Upper lobe of left lung (tissue), 6 donors: Measurements from ENCODE around the gene SELENON. TPM values are rescaled to one million over a fixed set of nuclear protein-coding genes. Genes with fewer than 3 reads are reported as not detected.

Source experiments
- ATAC-seq, 2 donors: fragments of 200-7000 bp; cut with Tn5 transposase; one replicate each; pipeline ENCODE4 v1.9.1; 2022; ENCODE audit warnings: mild to moderate bottlenecking in 2 of 2, moderate library complexity in 2 of 2; ENCODE audit not compliant: low FRiP score in 2 of 2
- DNase-seq, 2 donors: peaks; one replicate each; pipeline ENCODE4 v3.0.0-alpha.2; 2019 to 2020
- H3K27ac ChIP-seq, 4 donors: fragments of 200-600 bp; sonication (generic); one replicate each; pipeline ENCODE4 v1.5.1; 2016 to 2019
- H3K27me3 ChIP-seq, 4 donors: fragments of 200-600 bp; sonication (generic); one replicate each; pipeline ENCODE4 v1.5.1; 2017 to 2019
- H3K36me3 ChIP-seq, 4 donors: fragments of 200-600 bp; sonication (generic); one replicate each; pipeline ENCODE4 v1.5.1; 2016 to 2019
- H3K4me1 ChIP-seq, 4 donors: fragments of 200-600 bp; sonication (generic); one replicate each; pipeline ENCODE4 v1.5.1; 2018 to 2019
- H3K4me3 ChIP-seq, 4 donors: fragments of 200-600 bp; sonication (generic); one replicate each; pipeline ENCODE4 v1.5.1; 2017 to 2019; ENCODE audit warnings: mild to moderate bottlenecking in 2 of 4, moderate library complexity in 1 of 4
- H3K9me3 ChIP-seq, 4 donors: fragments of 200-600 bp; sonication (generic); one replicate each; pipeline ENCODE4 v1.5.1; 2018 to 2019
- EP300 ChIP-seq, 4 donors: sonication (generic); formaldehyde crosslinking; IDR thresholded peaks; one replicate each; pipeline ENCODE4 v1.5.1; 2017; ENCODE audit warnings: antibody characterized with exemption in 4 of 4, control low read depth in 2 of 4
- POLR2A ChIP-seq, 4 donors: fragments of 450-650 bp; IDR thresholded peaks; one replicate each; pipeline ENCODE4 v1.5.1; 2016 to 2017; ENCODE audit warnings: antibody characterized with exemption in 4 of 4, mild to moderate bottlenecking in 2 of 4
- POLR2AphosphoS5 ChIP-seq, 2 donors: sonication (generic); formaldehyde crosslinking; IDR thresholded peaks; one replicate each; pipeline ENCODE4 v1.5.1; 2017; ENCODE audit warnings: antibody characterized with exemption in 2 of 2
- WGBS, 2 donors: methylation state at CpG; one replicate each; pipeline ENCODE4 v1.1.5; 2017 to 2018; 5-methylcytosine and 5-hydroxymethylcytosine counted together
- total RNA-seq, 6 donors: library from RNA; depleted of rRNA in 4 of 6; stranded (reverse); fragments of >200 nt in 4 of 6; gene quantifications; one replicate each; pipeline versions ENCODE4 v1.1.0 to v1.2.1, GENCODE V29; 2016 to 2021
- TF ChIP-seq, protein P1 (sequence below), 6 experiments: fragments of 450-650 bp in 4 of 6; fragments of 200-600 bp in 2 of 6; sonication (generic) in 2 of 6; IDR thresholded peaks; one replicate each; pipeline ENCODE4 v1.5.1; 2016 to 2019; ENCODE audit warnings: antibody characterized with exemption in 6 of 6
- donor health status: DM: no; HTN: no; CAD: no; lungs with moderate emphysema.
- donor health status: DM: no; HTN: yes; CAD: no; lungs with severe emphysema.

The SELENON gene
- total RNA-seq, 6 donors from 2014 or later = 22.0 to 91.1 (median 60.5) TPM

DNA sequence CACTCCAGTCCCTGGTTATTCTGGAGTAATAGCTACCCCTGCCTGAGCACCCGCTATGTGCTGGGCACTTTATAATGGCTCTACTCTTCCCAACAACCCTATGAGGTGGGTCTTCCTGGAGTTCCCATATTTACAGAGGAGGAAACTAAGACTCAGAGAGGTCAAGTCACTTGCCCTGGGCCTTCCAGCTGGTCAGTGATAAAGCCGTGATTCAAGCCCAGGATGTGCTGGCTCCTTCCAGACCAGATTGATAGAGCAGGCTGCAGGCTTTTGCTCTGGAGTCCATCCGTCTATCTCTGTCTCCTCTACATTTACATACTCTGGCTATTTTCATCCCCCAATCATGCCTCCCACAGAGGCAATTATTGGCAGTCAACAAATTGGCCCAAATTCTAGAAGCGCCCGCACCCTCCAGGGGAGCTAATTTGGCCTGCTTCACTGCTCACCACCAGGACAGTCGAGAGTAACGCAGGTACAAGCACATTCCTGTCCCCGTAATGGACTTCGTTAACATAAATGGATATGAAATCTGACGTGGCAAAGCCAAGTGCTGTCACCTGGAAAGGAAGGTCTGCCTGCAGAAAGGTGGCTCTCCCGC lies 39.8 kb upstream of the SELENON start:
- Histone ChIP-seq H3K4me1 (peaks cover 0 to 8% (median 4%) of the 10 kb centered on the region in 4 donors), H3K27ac (no peak overlapping the region), H3K4me3 (no peak overlapping the region), H3K9me3 (no peaks in the 10 kb centered on the region), H3K27me3 (no peaks in the 10 kb centered on the region), H3K36me3 (peaks cover 0 to 6% (median 1%) of the 10 kb centered on the region in 4 donors)
- 89 to 95% methylated on average over 11 of the region's 11 CpGs for WGBS, 2 donors
- TF ChIP-seq EP300 (IDR thresholded peaks at IDR 0.05) = no peak
- no peak for ATAC-seq
- no peak for DNase-seq

DNA sequence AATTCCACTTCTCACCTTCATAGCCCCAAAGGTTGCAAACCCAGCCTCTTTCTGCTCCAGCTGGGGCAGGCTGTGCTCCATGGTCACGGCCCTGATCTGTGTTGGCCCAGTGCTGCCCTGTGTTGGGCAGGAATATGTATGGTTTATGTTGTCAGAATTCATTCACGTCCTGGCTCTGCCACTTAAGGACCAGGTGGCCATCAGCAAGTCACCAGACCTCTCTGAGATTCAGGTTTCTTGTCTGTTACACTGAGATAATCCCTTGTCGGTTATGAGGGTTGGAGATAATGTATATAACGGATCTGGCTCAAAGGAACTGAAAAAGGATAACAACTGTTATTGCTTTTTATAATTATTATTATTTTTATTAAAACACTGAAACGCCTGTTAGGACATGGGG lies 39.1 kb upstream of the SELENON start:
- H3K36me3 ChIP-seq = peaks cover 0 to 6% (median 1%) of the 10 kb centered on the region in 4 donors
- H3K4me1 ChIP-seq = peaks cover 0 to 4% (median 4%) of the 10 kb centered on the region in 4 donors
- no peak overlapping the region for H3K27ac ChIP-seq
- no peak for ATAC-seq
- H3K9me3 ChIP-seq = no peaks in the 10 kb centered on the region
- no peak for DNase-seq
- no peak overlapping the region for H3K4me3 ChIP-seq
- TF ChIP-seq EP300 (IDR thresholded peaks at IDR 0.05) (no peak), POLR2AphosphoS5 (IDR thresholded peaks at IDR 0.05) (no peak), POLR2A (IDR thresholded peaks at IDR 0.05) (no peak)
- TF ChIP-seq, protein P1, sequence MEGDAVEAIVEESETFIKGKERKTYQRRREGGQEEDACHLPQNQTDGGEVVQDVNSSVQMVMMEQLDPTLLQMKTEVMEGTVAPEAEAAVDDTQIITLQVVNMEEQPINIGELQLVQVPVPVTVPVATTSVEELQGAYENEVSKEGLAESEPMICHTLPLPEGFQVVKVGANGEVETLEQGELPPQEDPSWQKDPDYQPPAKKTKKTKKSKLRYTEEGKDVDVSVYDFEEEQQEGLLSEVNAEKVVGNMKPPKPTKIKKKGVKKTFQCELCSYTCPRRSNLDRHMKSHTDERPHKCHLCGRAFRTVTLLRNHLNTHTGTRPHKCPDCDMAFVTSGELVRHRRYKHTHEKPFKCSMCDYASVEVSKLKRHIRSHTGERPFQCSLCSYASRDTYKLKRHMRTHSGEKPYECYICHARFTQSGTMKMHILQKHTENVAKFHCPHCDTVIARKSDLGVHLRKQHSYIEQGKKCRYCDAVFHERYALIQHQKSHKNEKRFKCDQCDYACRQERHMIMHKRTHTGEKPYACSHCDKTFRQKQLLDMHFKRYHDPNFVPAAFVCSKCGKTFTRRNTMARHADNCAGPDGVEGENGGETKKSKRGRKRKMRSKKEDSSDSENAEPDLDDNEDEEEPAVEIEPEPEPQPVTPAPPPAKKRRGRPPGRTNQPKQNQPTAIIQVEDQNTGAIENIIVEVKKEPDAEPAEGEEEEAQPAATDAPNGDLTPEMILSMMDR (IDR thresholded peaks at IDR 0.05) = no peak
- no peaks in the 10 kb centered on the region for H3K27me3 ChIP-seq
- 68 to 94% methylated on average over 5 of the region's 5 CpGs for WGBS, 2 donors

DNA sequence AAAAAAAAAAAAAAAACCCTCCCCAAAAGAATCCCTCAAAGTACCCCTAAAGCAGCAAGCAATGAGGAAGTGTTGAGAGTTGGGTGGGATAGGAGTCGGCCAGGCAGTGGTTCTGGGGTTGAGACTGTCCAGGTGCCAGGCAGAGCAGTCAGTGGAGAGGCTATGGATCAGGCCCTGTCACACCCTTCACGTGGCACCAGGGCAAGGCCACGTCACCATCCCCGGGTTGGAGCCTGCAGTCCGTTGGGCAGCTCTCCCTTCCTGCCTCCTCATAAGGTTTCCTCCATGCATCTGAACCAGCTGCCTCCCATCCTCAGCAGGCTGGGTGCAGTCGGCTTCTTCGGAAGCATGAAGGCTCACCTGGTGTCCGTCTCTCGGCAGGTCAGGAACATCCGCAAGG lies 36.5 kb upstream of the SELENON start:
- ATAC-seq = no peak
- WGBS, 2 donors = 79 to 88% methylated on average over 4 to 10 of the region's 10 CpGs
- TF ChIP-seq, protein P1 (IDR thresholded peaks at IDR 0.05) = no peak
- TF ChIP-seq POLR2A (IDR thresholded peaks at IDR 0.05) = no peak
- no peak for TF ChIP-seq POLR2AphosphoS5 (IDR thresholded peaks at IDR 0.05)
- TF ChIP-seq EP300 (IDR thresholded peaks at IDR 0.05) = no peak

DNA sequence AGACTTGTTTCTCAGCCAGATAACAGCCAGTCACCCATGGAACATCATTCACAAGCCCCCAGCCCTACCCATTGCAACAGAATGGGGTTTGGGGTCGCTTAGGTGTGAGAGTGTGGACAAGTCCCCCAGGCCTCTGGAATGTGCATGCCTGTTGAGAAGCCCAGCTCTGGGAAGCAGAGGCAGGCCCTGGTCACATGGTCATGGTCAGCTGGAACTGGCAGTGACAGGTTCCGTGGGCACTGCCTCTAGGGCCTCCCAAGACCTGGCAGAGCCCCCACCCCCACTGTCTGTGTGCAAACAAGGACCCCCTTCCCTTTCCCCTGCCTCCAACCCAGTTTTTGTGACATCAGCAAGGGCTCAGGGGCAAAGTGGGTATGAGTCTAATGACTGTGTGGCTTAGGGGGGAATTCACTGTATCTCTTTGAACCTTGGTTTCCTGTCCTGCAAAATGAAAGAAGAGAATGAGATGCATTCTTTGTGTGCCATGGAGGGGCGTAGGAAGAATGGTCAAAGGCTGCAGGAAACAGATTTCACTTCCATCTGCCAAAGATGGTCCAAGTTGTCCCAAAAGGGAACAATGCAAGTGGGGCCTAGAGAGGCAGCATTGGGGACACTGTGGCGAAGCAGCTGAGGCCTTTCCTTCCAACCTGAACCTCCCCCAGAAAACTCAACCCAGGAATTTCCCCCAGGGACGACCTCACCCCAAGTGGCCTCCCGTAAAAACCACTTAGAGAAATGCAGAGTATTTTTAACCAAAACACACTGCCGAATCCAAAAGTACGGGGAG lies 34.7 kb upstream of the SELENON start:
- ATAC-seq = no peak
- TF ChIP-seq EP300 (IDR thresholded peaks at IDR 0.05) = no peak
- TF ChIP-seq POLR2A (IDR thresholded peaks at IDR 0.05) = no peak
- Histone ChIP-seq H3K36me3 (peaks cover 0 to 6% (median 1%) of the 10 kb centered on the region in 4 donors), H3K27me3 (no peaks in the 10 kb centered on the region), H3K4me1 (peaks cover 0 to 8% (median 2%) of the 10 kb centered on the region in 4 donors), H3K9me3 (no peaks in the 10 kb centered on the region), H3K4me3 (no peak overlapping the region), H3K27ac (no peak overlapping the region)
- 61 to 70% methylated on average over 8 of the region's 8 CpGs for WGBS, 2 donors
- DNase-seq = no peak

More for the DNA sequence above, 36.5 kb upstream of the SELENON start:
- Histone ChIP-seq H3K36me3 (peaks cover 0 to 6% (median 1%) of the 10 kb centered on the region in 4 donors), H3K9me3 (no peaks in the 10 kb centered on the region), H3K27me3 (no peaks in the 10 kb centered on the region), H3K4me3 (no peak overlapping the region), H3K4me1 (no peaks in the 10 kb centered on the region), H3K27ac (no peak overlapping the region)
- DNase-seq = no peak

DNA sequence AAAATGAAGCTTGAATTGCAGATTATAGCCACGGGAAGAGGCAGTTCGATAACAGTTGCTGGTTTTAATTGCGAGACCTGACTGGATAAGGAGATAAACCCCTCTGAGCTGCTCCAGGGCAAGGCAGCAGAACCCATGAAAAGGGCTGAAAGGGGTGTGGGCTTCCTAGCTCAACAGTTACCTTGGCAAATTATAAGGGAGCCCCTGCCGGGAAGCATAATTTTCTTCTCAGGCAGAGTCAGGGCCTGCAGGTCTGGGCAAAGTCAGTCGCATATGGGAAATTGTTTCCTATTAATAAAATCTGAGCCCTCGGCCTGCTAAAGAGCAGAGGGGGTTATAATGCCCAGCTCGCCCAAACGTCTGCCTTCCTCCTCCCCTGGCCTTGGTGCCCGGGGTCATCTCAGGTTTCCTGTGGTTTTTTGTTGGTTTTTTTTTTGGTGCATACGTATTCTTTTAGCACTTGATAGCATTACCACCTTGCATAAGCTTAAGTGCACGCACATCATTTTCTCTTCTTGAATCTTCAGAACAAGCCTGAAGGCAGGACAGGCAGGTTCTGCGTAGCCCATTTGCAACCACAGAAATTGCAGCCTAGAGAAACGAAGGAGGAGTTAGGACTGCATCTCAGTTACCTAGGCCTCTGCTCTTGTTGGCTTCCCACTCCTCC lies 33.9 kb upstream of the SELENON start:
- no peak for ATAC-seq
- no peak overlapping the region for H3K4me3 ChIP-seq
- H3K27ac ChIP-seq = no peak overlapping the region
- peaks cover 0 to 6% (median 1%) of the 10 kb centered on the region in 4 donors for H3K36me3 ChIP-seq
- H3K4me1 ChIP-seq = peaks cover 2 to 13% (median 6%) of the 10 kb centered on the region in 4 donors
- DNase-seq = no peak
- no peaks in the 10 kb centered on the region for H3K27me3 ChIP-seq
- 67 to 82% methylated on average over 12 to 13 of the region's 13 CpGs for WGBS, 2 donors
- no peaks in the 10 kb centered on the region for H3K9me3 ChIP-seq
- TF ChIP-seq POLR2AphosphoS5 (IDR thresholded peaks at IDR 0.05) = no peak
- TF ChIP-seq, protein P1 (IDR thresholded peaks at IDR 0.05) = no peak
- TF ChIP-seq POLR2A (IDR thresholded peaks at IDR 0.05) = no peak
- no peak for TF ChIP-seq EP300 (IDR thresholded peaks at IDR 0.05)
